Measurements from ENCODE around the gene SDHAF3. TPM values are rescaled to one million over a fixed set of nuclear protein-coding genes. Genes with fewer than 3 reads are reported as not detected.

The SDHAF3 gene
- total RNA-seq, 1 experiment from 2014 or later = 9.2 TPM

GRCh38 chr7:97219237-97219636 lies 101.7 kb downstream of the SDHAF3 start:
- Mint-ChIP-seq H3K27ac (ENCODE audit: unreplicated experiment) (no peak overlapping the region), H3K4me3 (ENCODE audit: low read depth, unreplicated experiment) (no peak overlapping the region), H3K4me1 (ENCODE audit: low read depth, unreplicated experiment) (no peaks in the 10 kb centered on the region), H3K9me3 (ENCODE audit: low read depth, unreplicated experiment) (peaks cover 6% of the 10 kb centered on the region), H3K27me3 (ENCODE audit: unreplicated experiment) (no peaks in the 10 kb centered on the region), H3K36me3 (ENCODE audit: insufficient read depth, unreplicated experiment) (no peaks in the 10 kb centered on the region)
- intact Hi-C loops (cut with micrococcal nuclease; ENCODE audit: unreplicated experiment) = no loop called here
- no TSS peak for BruUV-seq (replicated peaks)
- CTCF ChIA-PET = no interaction called here
- DNase-seq = no peak
- TF ChIP-seq CTCF (IDR thresholded peaks at IDR 0.05; ENCODE audit: unreplicated experiment) = no peak

- BruUV-seq (replicated peaks) = no TSS peak
- CTCF ChIA-PET = no interaction called here
Measured at GRCh38 chr7:97224316-97224715, 106.8 kb downstream of the SDHAF3 start.

GRCh38 chr7:97226541-97226940 lies 109.0 kb downstream of the SDHAF3 start:
- TF ChIP-seq CTCF (IDR thresholded peaks at IDR 0.05; ENCODE audit: unreplicated experiment) = no peak
- Mint-ChIP-seq H3K27ac (ENCODE audit: unreplicated experiment) (no peak overlapping the region), H3K36me3 (ENCODE audit: insufficient read depth, unreplicated experiment) (no peaks in the 10 kb centered on the region), H3K4me3 (ENCODE audit: low read depth, unreplicated experiment) (no peak overlapping the region), H3K4me1 (ENCODE audit: low read depth, unreplicated experiment) (no peaks in the 10 kb centered on the region), H3K27me3 (ENCODE audit: unreplicated experiment) (peaks cover 26% of the 10 kb centered on the region), H3K9me3 (ENCODE audit: low read depth, unreplicated experiment) (no peaks in the 10 kb centered on the region)
- BruUV-seq (replicated peaks) = no TSS peak
- no peak for DNase-seq
- intact Hi-C loops (cut with micrococcal nuclease; ENCODE audit: unreplicated experiment) = no loop called here
- CTCF ChIA-PET = interaction anchor here (0.6 kb wide), 1 partner anchor 202 kb away, joined by 7 read pairs; the partner anchor contains the start of gene DLX5

More at GRCh38 chr7:97224316-97224715, 106.8 kb downstream of the SDHAF3 start:
- Mint-ChIP-seq H3K4me1 (ENCODE audit: low read depth, unreplicated experiment) (no peaks in the 10 kb centered on the region), H3K27me3 (ENCODE audit: unreplicated experiment) (peaks cover 13% of the 10 kb centered on the region), H3K9me3 (ENCODE audit: low read depth, unreplicated experiment) (peaks cover 2% of the 10 kb centered on the region), H3K4me3 (ENCODE audit: low read depth, unreplicated experiment) (no peak overlapping the region), H3K27ac (ENCODE audit: unreplicated experiment) (no peak overlapping the region), H3K36me3 (ENCODE audit: insufficient read depth, unreplicated experiment) (no peaks in the 10 kb centered on the region)
- TF ChIP-seq CTCF (IDR thresholded peaks at IDR 0.05; ENCODE audit: unreplicated experiment) = no peak
- intact Hi-C loops (cut with micrococcal nuclease; ENCODE audit: unreplicated experiment) = no loop called here
- DNase-seq = no peak

Other genes with a start within 250 kb of the SDHAF3 start
- 1.1 and 1.2 TPM in 2 replicates for gene DLX6, start 112.1 kb upstream of the SDHAF3 start, total RNA-seq (2022)
- gene DLX5, start 92.9 kb upstream of the SDHAF3 start, total RNA-seq (2022) = not detected in 2 replicates

Data from Calu3 (cell line).